GM18861 (cell line): ENCODE results near the gene UGGT2.
"Not testable (repeated sequence)": the region's sequence is repeated elsewhere in the genome, so short reads cannot be mapped to it uniquely, and the experiment has no call there.

Experiments
- ATAC-seq: cut with Tn5 transposase; IDR thresholded peaks from one replicate; pipeline ENCODE4 v1.9.1; 2021; ENCODE audit not compliant: unreplicated experiment

The UGGT2 gene

DNA sequence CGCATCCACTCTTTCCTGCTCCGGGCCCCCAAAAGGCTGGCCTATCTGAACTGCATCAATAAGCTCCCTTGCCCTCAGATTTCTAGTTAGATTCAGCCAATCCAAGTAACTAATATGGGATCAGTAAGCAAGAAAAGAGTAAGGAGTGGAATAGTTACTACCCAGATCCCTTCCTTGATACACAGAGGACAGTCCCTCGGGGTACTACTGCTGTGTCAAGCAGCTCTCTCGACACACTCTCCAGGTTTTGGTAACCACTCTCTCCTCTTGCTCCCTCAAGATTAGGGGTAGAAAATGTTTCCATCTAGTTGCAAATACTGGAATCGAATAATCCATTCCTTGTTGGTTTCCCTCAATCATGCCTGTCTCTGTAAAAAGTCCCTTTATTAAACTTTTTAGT is 65.4 kb downstream of the UGGT2 start:
- ATAC-seq, result no peak

- ATAC-seq, result no peak
Observed at GRCh38 chr13:95982144-95982543, 71.1 kb downstream of the UGGT2 start.

DNA sequence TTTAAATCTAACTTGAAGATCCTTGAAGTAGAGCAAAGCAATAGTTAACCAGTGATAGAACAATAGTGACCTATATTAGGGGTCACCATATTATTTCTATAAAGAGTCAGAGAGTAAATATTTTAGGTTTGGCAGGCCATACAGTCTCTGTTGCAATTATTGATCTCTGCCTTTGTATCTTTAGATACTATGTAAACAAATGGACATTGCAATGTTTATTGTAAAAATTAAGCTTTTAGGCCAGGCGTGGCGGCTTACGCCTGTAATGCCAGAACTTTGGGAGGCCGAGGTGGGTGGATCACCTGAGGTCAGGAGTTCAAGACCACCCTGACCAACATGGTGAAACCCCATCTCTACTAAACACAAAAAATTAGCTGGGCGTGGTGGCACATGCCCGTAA is 80.5 kb downstream of the UGGT2 start:
- ATAC-seq, result not testable (repeated sequence)

- ATAC-seq, result no peak
Observed at GRCh38 chr13:95970878-95971277, 82.3 kb downstream of the UGGT2 start.

DNA sequence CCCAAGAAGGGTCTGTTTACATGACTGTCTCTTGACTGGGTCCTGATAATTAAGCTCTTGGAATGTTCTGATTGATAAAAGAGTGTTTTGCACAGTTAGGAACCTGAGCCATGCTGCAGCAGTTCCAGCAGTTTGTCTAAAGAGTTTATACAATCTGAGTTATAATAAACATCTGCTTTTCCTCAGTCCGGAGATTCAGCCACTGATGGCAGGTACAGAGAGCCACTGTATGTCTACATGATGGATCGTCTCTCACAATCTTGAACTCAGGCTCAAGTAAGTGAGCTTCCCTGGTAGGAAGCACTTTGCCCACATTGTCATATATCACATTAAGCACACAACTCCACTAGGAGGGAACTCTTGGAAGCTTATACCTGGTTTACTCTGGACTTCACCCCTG is 84.3 kb downstream of the UGGT2 start:
- no peak for ATAC-seq

DNA sequence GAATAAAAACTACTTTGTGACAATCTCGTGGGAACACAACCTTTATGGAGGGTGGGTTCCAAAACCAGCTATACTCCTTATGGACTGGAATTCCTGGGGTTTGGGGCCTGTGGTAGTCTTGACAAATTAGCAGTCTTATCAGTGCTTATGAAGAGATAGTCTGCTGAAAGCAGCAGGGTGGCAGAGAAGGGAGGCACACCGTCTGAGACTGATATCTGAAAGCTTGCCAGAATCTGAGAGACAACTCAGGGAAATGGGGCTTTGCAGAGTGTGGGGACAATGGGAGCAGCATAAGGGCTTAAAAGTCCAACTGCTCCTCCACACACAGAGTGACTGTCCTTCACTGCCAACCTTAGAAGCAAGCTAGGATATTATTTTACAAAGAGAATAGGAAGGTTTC is 95.9 kb downstream of the UGGT2 start:
- no peak for ATAC-seq

- ATAC-seq, result no peak
Observed at GRCh38 chr13:95956589-95957148, 96.5 kb downstream of the UGGT2 start.

DNA sequence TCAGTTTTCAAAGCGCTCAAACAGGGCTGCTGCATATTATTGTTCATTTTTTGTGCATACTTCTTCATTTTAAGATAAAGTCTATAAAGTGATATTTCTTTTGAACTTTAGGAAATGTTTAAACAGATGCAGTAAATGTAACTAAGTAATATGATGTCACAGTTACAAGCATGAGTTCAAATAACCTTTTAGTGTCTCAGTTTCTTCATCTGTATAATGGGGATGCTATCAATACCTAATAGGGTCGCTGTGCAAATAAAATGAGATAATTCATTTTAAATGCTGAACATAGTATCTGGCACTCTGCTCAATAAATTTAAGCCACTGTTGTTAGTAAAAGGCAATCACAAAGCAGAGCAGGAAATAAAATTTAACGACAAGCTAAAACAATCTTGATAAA is 97.5 kb downstream of the UGGT2 start:
- no peak for ATAC-seq

- ATAC-seq, result peak; percentile 88
Observed at GRCh38 chr13:95955255-95955654, 97.9 kb downstream of the UGGT2 start.

DNA sequence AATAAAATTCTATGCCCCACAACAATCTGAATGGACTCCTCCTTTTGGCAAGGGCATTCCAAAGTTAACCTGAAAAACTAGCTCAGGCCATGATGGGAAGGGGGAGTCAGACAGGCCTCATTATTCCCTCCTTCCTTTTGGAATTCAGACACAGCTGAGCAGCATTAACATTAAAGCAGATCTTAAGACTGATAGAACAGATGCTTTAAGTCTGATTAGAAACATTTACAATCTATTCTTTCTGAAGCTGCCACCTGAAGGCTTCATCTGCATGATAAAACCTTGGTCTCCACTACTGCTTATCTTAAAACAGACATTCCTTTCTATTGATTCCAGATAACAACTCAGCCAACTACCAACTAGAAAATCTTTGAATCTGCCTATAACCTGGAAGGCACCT is 98.9 kb downstream of the UGGT2 start:
- no peak for ATAC-seq

DNA sequence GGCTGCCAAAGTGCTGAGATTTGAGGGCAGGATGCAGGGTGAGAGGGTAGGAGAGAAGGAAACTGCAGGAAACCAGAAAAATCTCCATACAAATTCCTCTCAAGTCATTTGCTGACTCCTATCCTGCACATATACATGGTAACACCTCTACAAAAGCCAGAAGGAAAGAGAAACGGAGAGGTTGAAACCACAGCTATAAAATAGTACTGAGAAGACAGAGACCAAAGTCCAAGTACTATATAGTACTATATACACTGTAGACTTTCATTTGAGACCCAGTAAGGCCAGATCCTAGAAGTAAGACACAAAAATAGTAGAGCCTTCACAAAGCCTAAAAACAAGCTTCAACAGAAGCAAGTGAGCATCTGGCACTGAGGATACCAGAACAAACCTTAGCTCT is 103.1 kb downstream of the UGGT2 start:
- ATAC-seq, result no peak

- ATAC-seq, result no peak
Observed at GRCh38 chr13:95948656-95949055, 104.5 kb downstream of the UGGT2 start.

GRCh38 chr13:95937714-95938320 is 115.4 kb downstream of the UGGT2 start:
- ATAC-seq, result no peak

GRCh38 chr13:95931300-95932025 is 121.7 kb downstream of the UGGT2 start:
- ATAC-seq, result no peak

DNA sequence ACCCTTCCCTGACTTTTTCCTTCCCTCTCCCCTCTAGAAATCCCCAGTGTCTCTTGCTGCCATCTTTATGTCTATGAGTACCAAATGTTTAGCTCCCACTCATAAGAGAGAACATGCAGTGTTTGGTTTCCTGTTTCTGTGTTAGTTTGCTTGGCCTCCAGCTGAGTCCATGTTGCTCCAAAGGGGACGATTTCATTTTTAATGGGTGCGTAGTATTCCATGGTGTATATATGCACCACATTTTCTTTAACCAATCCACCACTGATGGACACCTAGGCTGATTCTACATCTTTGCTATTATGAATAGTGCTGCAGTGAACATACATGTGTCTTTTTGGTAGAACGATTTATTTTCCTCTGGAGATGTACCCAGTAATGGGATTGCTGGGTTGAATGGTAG is 123.8 kb downstream of the UGGT2 start:
- ATAC-seq, result no peak

DNA sequence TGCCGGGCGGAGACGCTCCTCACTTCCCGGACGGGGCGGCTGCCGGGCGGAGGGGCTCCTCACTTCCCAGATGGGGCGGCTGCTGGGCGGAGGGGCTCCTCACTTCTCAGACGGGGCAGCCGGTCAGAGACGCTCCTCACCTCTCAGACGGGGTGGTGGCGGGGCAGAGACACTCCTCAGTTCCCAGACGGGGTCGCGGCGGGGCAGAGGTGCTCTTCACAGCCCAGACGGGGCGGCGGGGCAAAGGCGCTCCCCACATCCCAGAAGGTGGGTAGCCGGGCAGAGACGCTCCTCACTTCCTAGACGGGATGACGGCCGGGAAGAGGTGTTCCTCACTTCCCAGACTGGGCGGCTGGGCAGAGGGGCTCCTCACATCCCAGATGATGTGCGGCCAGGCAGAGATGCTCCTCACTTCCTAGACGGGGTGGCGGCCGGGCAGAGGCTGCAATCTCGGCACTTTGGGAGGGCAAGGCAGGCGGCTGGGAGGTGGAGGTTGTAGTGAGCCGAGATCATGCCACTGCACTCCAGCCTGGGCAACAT is 124.8 kb downstream of the UGGT2 start:
- not testable (repeated sequence) for ATAC-seq

- no peak for ATAC-seq
Observed at GRCh38 chr13:95926231-95926630, 127.0 kb downstream of the UGGT2 start.

DNA sequence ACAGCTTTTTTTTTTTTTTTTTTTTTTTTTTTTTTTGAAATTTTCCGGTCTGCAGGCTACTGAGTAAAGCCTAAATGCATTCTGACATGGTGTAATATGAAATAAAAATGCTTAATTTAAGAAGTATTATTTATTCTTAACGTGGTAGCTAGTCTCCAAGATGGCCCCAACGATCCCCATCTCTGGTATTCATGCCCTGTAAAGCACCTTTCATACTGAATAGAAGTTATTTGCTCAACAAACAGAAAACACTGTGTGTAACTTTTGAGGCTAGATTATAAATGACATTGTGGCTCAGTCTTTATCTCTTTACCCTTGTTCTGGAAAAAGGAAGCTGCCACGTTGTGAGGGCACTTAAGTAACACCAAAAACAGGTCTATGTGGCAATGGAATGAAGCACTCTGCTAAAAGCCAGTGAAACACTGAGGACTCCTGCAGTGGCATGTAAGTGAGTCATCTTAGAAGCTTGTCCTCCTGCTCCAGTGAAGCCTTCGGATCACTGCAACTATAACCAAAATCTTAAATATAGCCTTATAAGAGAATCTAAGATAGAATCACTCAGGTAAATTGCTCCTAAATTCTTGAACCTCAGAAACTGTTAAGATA is 128.7 kb downstream of the UGGT2 start:
- ATAC-seq, result no peak

GRCh38 chr13:95921485-95921884 is 131.7 kb downstream of the UGGT2 start:
- no peak for ATAC-seq

GRCh38 chr13:95920485-95920884 is 132.7 kb downstream of the UGGT2 start:
- no peak for ATAC-seq

DNA sequence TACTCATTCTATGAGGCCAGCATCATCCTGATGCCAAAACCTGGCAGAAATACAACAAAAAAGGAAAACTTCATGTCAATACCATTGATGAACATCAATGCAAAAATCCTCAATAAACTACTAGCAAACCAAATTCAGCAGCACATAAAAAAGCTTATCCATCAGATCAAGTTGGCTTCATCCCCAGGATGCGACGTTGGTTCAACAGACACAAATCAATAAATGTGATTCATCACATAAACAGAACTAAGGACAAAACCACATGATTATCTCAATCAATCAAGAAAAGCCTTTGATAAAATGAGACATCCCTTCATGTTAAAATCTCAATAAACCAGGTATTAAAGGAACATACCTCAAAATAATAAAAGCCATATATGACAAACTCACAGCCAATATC is 134.3 kb downstream of the UGGT2 start:
- ATAC-seq, result no peak

GRCh38 chr13:95914991-95915501 is 138.2 kb downstream of the UGGT2 start:
- ATAC-seq, result no peak
